CD1c-positive myeloid dendritic cell (primary cell): ENCODE results near the gene SHLD1.
A peak's percentile ranks its signal among the peaks of the same experiment; 100 is the strongest.
"Not testable (repeated sequence)": the region's sequence is repeated elsewhere in the genome, so short reads cannot be mapped to it uniquely, and the experiment has no call there.

Experiments used
- DNase-seq: peaks from one replicate; pipeline ENCODE4 v3.0.0-alpha.2; 2016; ENCODE audit errors: extremely low spot score

SHLD1 gene

GRCh38 chr20:5735845-5736510, 14.2 kb upstream of the SHLD1 start:
- DNase-seq: no peak

GRCh38 chr20:5737619-5737953, 12.6 kb upstream of the SHLD1 start:
- no peak for DNase-seq

GRCh38 chr20:5737966-5738365, 12.2 kb upstream of the SHLD1 start:
- DNase-seq: no peak

- not testable (repeated sequence) for DNase-seq
Measured at GRCh38 chr20:5740643-5741042, 9.6 kb upstream of the SHLD1 start.

- DNase-seq: no peak
Measured at GRCh38 chr20:5741089-5741488, 9.1 kb upstream of the SHLD1 start.

GRCh38 chr20:5742041-5742440, 8.2 kb upstream of the SHLD1 start:
- DNase-seq: no peak

- DNase-seq: no peak
Measured at GRCh38 chr20:5745416-5746030, 4.7 kb upstream of the SHLD1 start.

GRCh38 chr20:5746064-5746463, 4.1 kb upstream of the SHLD1 start:
- no peak for DNase-seq

- no peak for DNase-seq
Measured at GRCh38 chr20:5748246-5748645, 2.0 kb upstream of the SHLD1 start.

GRCh38 chr20:5749512-5749951, 669 bp upstream of the SHLD1 start:
- not testable (repeated sequence) for DNase-seq

- DNase-seq: no peak
Measured at GRCh38 chr20:5751856-5752255, 1.7 kb downstream of the SHLD1 start.

- DNase-seq: no peak
Measured at GRCh38 chr20:5753814-5754213, 3.6 kb downstream of the SHLD1 start.

- DNase-seq: no peak
Measured at GRCh38 chr20:5757949-5758348, 7.7 kb downstream of the SHLD1 start.

GRCh38 chr20:5766085-5766764, 16.0 kb downstream of the SHLD1 start:
- no peak for DNase-seq

GRCh38 chr20:5767493-5768098, 17.4 kb downstream of the SHLD1 start:
- DNase-seq: no peak

GRCh38 chr20:5770231-5770986, 20.2 kb downstream of the SHLD1 start:
- DNase-seq: peak; percentile 45

- no peak for DNase-seq
Measured at GRCh38 chr20:5770987-5771318, 20.8 kb downstream of the SHLD1 start.

GRCh38 chr20:5772704-5773103, 22.5 kb downstream of the SHLD1 start:
- no peak for DNase-seq

- no peak for DNase-seq
Measured at GRCh38 chr20:5773589-5773988, 23.4 kb downstream of the SHLD1 start.

- DNase-seq: no peak
Measured at GRCh38 chr20:5776077-5776476, 25.9 kb downstream of the SHLD1 start.

- no peak for DNase-seq
Measured at GRCh38 chr20:5779071-5779900, 29.1 kb downstream of the SHLD1 start.
